ENCODE data around the gene NRXN3. TPM values are rescaled to one million over a fixed set of nuclear protein-coding genes. Genes with fewer than 3 reads are reported as not detected.

The NRXN3 gene
- total and polyA plus RNA-seq, 2 experiments from 2014 or later, result 1.0 to 1.8 TPM

DNA sequence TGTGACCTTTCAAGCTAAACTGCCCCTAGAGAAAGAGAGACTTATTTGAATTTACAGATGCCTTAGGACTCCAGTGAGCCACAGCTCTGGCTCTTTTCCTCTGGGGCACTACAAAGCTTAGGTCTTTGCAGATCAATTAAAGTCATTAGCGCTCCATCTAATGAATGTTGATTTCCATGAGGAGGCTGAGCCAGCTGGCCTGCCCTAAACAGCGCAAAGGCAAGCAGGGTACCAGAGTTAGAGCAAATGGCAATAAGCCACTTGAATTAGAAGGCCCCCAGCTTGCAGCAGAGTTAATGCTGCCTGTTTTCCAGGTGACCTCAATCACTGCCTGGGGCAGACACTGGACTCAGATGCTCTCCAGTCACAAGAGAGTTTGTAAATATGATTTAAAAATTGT lies 1345.8 kb downstream of the NRXN3 start (continued):
- TF ChIP-seq EZH2 (IDR thresholded peaks at IDR 0.05; ENCODE audit: low read depth, unreplicated experiment), result no peak
- TF ChIP-seq STAT1 (IDR thresholded peaks at IDR 0.05; ENCODE audit: unreplicated experiment), result no peak
- TF ChIP-seq, protein P1, sequence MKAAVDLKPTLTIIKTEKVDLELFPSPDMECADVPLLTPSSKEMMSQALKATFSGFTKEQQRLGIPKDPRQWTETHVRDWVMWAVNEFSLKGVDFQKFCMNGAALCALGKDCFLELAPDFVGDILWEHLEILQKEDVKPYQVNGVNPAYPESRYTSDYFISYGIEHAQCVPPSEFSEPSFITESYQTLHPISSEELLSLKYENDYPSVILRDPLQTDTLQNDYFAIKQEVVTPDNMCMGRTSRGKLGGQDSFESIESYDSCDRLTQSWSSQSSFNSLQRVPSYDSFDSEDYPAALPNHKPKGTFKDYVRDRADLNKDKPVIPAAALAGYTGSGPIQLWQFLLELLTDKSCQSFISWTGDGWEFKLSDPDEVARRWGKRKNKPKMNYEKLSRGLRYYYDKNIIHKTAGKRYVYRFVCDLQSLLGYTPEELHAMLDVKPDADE (IDR thresholded peaks at IDR 0.05), result no peak
- no peak for TF ChIP-seq EZH2phosphoT487 (IDR thresholded peaks at IDR 0.05; ENCODE audit: unreplicated experiment)

DNA sequence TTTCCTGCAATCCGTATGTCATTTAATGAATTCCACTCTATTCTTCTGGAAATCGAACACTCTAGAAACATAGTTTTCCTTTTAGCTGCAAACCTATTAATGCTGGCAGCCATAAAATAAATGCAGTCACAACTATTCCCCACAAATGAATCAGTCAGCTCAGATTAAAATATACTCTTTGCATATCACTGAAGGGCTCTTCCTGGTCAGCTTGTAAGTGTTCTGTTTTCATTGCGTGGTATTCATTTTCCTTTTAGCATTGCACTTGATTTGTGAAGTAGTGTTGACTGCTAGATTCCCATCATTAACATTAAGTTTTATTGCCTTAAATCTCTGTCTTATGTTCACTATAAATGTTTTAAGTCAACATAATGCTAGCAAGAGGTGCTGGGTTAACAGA lies 1355.2 kb downstream of the NRXN3 start:
- H3K36me3 ChIP-seq (ENCODE audit: insufficient read depth), result no peaks in the 10 kb centered on the region
- no peak overlapping the region for H3K4me2 ChIP-seq
- H2AFZ ChIP-seq, result no peak overlapping the region
- no peak overlapping the region for H3K4me3 Mint-ChIP-seq
- H3F3A ChIP-seq (replicated peaks; ENCODE audit: low read depth), result no peaks in the 10 kb centered on the region
- DNase-seq (ENCODE audit: low spot score) (no peak), ATAC-seq (no peak)
- H3K27ac ChIP-seq (ENCODE audit: low read depth), result no peak overlapping the region
- no peak overlapping the region for H3K4me3 ChIP-seq
- no peaks in the 10 kb centered on the region for H3K27me3 Mint-ChIP-seq (ENCODE audit: insufficient read depth, low read depth, poor library complexity)
- TF ChIP-seq EZH2 (IDR thresholded peaks at IDR 0.05; ENCODE audit: low read depth, unreplicated experiment) (no peak), ZNF114 (CRISPR knock-in tag; IDR thresholded peaks at IDR 0.05) (no peak), STAT1 (IDR thresholded peaks at IDR 0.05; ENCODE audit: unreplicated experiment) (no peak)
- TF ChIP-seq, protein P2, sequence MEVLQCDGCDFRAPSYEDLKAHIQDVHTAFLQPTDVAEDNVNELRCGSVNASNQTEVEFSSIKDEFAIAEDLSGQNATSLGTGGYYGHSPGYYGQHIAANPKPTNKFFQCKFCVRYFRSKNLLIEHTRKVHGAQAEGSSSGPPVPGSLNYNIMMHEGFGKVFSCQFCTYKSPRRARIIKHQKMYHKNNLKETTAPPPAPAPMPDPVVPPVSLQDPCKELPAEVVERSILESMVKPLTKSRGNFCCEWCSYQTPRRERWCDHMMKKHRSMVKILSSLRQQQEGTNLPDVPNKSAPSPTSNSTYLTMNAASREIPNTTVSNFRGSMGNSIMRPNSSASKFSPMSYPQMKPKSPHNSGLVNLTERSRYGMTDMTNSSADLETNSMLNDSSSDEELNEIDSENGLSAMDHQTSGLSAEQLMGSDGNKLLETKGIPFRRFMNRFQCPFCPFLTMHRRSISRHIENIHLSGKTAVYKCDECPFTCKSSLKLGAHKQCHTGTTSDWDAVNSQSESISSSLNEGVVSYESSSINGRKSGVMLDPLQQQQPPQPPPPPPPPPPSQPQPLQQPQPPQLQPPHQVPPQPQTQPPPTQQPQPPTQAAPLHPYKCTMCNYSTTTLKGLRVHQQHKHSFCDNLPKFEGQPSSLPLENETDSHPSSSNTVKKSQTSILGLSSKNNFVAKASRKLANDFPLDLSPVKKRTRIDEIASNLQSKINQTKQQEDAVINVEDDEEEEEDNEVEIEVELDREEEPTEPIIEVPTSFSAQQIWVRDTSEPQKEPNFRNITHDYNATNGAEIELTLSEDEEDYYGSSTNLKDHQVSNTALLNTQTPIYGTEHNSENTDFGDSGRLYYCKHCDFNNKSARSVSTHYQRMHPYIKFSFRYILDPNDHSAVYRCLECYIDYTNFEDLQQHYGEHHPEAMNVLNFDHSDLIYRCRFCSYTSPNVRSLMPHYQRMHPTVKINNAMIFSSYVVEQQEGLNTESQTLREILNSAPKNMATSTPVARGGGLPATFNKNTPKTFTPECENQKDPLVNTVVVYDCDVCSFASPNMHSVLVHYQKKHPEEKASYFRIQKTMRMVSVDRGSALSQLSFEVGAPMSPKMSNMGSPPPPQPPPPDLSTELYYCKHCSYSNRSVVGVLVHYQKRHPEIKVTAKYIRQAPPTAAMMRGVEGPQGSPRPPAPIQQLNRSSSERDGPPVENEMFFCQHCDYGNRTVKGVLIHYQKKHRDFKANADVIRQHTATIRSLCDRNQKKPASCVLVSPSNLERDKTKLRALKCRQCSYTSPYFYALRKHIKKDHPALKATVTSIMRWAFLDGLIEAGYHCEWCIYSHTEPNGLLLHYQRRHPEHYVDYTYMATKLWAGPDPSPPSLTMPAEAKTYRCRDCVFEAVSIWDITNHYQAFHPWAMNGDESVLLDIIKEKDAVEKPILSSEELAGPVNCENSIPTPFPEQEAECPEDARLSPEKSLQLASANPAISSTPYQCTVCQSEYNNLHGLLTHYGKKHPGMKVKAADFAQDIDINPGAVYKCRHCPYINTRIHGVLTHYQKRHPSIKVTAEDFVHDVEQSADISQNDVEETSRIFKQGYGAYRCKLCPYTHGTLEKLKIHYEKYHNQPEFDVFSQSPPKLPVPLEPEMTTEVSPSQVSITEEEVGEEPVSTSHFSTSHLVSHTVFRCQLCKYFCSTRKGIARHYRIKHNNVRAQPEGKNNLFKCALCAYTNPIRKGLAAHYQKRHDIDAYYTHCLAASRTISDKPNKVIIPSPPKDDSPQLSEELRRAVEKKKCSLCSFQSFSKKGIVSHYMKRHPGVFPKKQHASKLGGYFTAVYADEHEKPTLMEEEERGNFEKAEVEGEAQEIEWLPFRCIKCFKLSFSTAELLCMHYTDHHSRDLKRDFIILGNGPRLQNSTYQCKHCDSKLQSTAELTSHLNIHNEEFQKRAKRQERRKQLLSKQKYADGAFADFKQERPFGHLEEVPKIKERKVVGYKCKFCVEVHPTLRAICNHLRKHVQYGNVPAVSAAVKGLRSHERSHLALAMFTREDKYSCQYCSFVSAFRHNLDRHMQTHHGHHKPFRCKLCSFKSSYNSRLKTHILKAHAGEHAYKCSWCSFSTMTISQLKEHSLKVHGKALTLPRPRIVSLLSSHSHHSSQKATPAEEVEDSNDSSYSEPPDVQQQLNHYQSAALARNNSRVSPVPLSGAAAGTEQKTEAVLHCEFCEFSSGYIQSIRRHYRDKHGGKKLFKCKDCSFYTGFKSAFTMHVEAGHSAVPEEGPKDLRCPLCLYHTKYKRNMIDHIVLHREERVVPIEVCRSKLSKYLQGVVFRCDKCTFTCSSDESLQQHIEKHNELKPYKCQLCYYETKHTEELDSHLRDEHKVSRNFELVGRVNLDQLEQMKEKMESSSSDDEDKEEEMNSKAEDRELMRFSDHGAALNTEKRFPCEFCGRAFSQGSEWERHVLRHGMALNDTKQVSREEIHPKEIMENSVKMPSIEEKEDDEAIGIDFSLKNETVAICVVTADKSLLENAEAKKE (CRISPR knock-in tag; IDR thresholded peaks at IDR 0.05), result no peak
- no peaks in the 10 kb centered on the region for H3K79me2 ChIP-seq (replicated peaks; ENCODE audit: insufficient read depth)
- no peaks in the 10 kb centered on the region; the same call in 2 of the 3 replicates for H3K9me3 Mint-ChIP-seq
- H3K9me2 ChIP-seq (ENCODE audit: insufficient read depth), result no peaks in the 10 kb centered on the region
- no peak overlapping the region for H3K27ac Mint-ChIP-seq
- H4K20me1 ChIP-seq (replicated peaks; ENCODE audit: insufficient read depth), result no peaks in the 10 kb centered on the region
- H3K4me1 Mint-ChIP-seq, result peaks cover 15% of the 10 kb centered on the region; the same call in 2 of the 3 replicates
- H3K36me3 Mint-ChIP-seq (ENCODE audit: low read depth), result no peaks in the 10 kb centered on the region
- H3K4me1 ChIP-seq (ENCODE audit: insufficient read depth), result no peaks in the 10 kb centered on the region
- H3K27me3 ChIP-seq (ENCODE audit: insufficient read depth), result no peaks in the 10 kb centered on the region

Data from GM23338 (cell line).